ENCODE measurements around the gene GEMIN7. TPM values are rescaled to one million over a fixed set of nuclear protein-coding genes. Genes with fewer than 3 reads are reported as not detected.
"Not testable (repeated sequence)": the region's sequence is repeated elsewhere in the genome, so short reads cannot be mapped to it uniquely, and the experiment has no call there.

GEMIN7 gene
- polyA plus RNA-seq, 1 donor from 2014 or later = 26.5 TPM

- TF ChIP-seq CTCF (IDR thresholded peaks at IDR 0.05; ENCODE audit: poor library complexity, severe bottlenecking) (no peak), POLR2AphosphoS5 (IDR thresholded peaks at IDR 0.05) (no peak), SMC3 (conservative IDR thresholded peaks at IDR 0.05; ENCODE audit: poor library complexity) (no peak), TAF1 (IDR thresholded peaks at IDR 0.05; ENCODE audit: low read depth) (no peak)
Observed at GRCh38 chr19:45103508-45104319, 24.7 kb downstream of the GEMIN7 start (continued).

GRCh38 chr19:45104658-45105349, 25.7 kb downstream of the GEMIN7 start:
- no peak overlapping the region for H3K4me2 ChIP-seq (ENCODE audit: low read length)
- H3K4me3 ChIP-seq (ENCODE audit: low read length) = no peak overlapping the region
- H3K36me3 ChIP-seq (ENCODE audit: insufficient read depth, low read length) = no peaks in the 10 kb centered on the region
- H2AFZ ChIP-seq (ENCODE audit: low read depth, low read length) = no peak overlapping the region
- H3K9me3 ChIP-seq (ENCODE audit: low read length) = no peaks in the 10 kb centered on the region
- H3K9ac ChIP-seq (ENCODE audit: low read length) = no peak overlapping the region
- H4K20me1 ChIP-seq (ENCODE audit: insufficient read depth) = peaks cover 11% of the 10 kb centered on the region
- TF ChIP-seq EZH2 (IDR thresholded peaks at IDR 0.05; ENCODE audit: borderline replicate concordance, insufficient read depth, low read length, poor library complexity, severe bottlenecking) = no peak
- no peak overlapping the region for H3K27ac ChIP-seq (ENCODE audit: low read length)
- no peaks in the 10 kb centered on the region for H3K27me3 ChIP-seq (ENCODE audit: insufficient read depth, low read depth, low read length)
- H3K9me2 ChIP-seq (ENCODE audit: insufficient read depth, low read length) = no peaks in the 10 kb centered on the region
- peaks cover 49% of the 10 kb centered on the region for H3K79me2 ChIP-seq (replicated peaks; ENCODE audit: insufficient read depth, low read length)
- no peaks in the 10 kb centered on the region for H3F3A ChIP-seq (ENCODE audit: insufficient read depth, low read length, poor library complexity, severe bottlenecking)

GRCh38 chr19:45106363-45106762, 27.3 kb downstream of the GEMIN7 start:
- H3K79me2 ChIP-seq (replicated peaks; ENCODE audit: insufficient read depth, low read length) = peaks cover 43% of the 10 kb centered on the region
- H3K9me3 ChIP-seq (ENCODE audit: low read length); H3K36me3 ChIP-seq (ENCODE audit: insufficient read depth, low read length); H3F3A ChIP-seq (ENCODE audit: insufficient read depth, low read length, poor library complexity, severe bottlenecking); H3K4me2 ChIP-seq (ENCODE audit: low read length); H3K27ac ChIP-seq (ENCODE audit: low read length); H2AFZ ChIP-seq (ENCODE audit: low read depth, low read length); H3K27me3 ChIP-seq (ENCODE audit: insufficient read depth, low read depth, low read length); H3K4me3 ChIP-seq (ENCODE audit: low read length); H4K20me1 ChIP-seq (ENCODE audit: insufficient read depth); H3K9me2 ChIP-seq (ENCODE audit: insufficient read depth, low read length); H3K9ac ChIP-seq (ENCODE audit: low read length): not testable (repeated sequence)

GRCh38 chr19:45107621-45108150, 28.6 kb downstream of the GEMIN7 start:
- Histone ChIP-seq H3K27me3 (ENCODE audit: insufficient read depth, low read depth, low read length) (no peaks in the 10 kb centered on the region), H3F3A (ENCODE audit: insufficient read depth, low read length, poor library complexity, severe bottlenecking) (no peaks in the 10 kb centered on the region), H3K79me2 (replicated peaks; ENCODE audit: insufficient read depth, low read length) (peaks cover 33% of the 10 kb centered on the region), H3K27ac (ENCODE audit: low read length) (no peak overlapping the region), H3K4me2 (ENCODE audit: low read length) (no peak overlapping the region), H3K36me3 (ENCODE audit: insufficient read depth, low read length) (no peaks in the 10 kb centered on the region), H3K9me2 (ENCODE audit: insufficient read depth, low read length) (no peaks in the 10 kb centered on the region), H3K9ac (ENCODE audit: low read length) (no peak overlapping the region), H3K4me3 (ENCODE audit: low read length) (no peak overlapping the region), H2AFZ (ENCODE audit: low read depth, low read length) (no peak overlapping the region), H3K9me3 (ENCODE audit: low read length) (no peaks in the 10 kb centered on the region), H4K20me1 (ENCODE audit: insufficient read depth) (peaks cover 3% of the 10 kb centered on the region)
- TF ChIP-seq RAD21 (conservative IDR thresholded peaks at IDR 0.05) = no peak
- TF ChIP-seq CTCF (IDR thresholded peaks at IDR 0.05; ENCODE audit: poor library complexity, severe bottlenecking) = no peak
- no peak for TF ChIP-seq SMC3 (conservative IDR thresholded peaks at IDR 0.05; ENCODE audit: poor library complexity)
- TF ChIP-seq EZH2 (IDR thresholded peaks at IDR 0.05; ENCODE audit: borderline replicate concordance, insufficient read depth, low read length, poor library complexity, severe bottlenecking) = no peak
- TF ChIP-seq EP300 (conservative IDR thresholded peaks at IDR 0.05; ENCODE audit: poor library complexity, severe bottlenecking) = no peak
- no peak for TF ChIP-seq TAF1 (IDR thresholded peaks at IDR 0.05; ENCODE audit: low read depth)
- no peak for TF ChIP-seq MXI1 (conservative IDR thresholded peaks at IDR 0.05; ENCODE audit: poor library complexity, severe bottlenecking)
- TF ChIP-seq REST (IDR thresholded peaks at IDR 0.05; ENCODE audit: borderline replicate concordance) = no peak
- no peak for TF ChIP-seq POLR2AphosphoS5 (IDR thresholded peaks at IDR 0.05)
